ENCODE results near the gene GRM8.

- TF ChIP-seq CTCF (IDR thresholded peaks at IDR 0.05) (no peak), POLR2A (IDR thresholded peaks at IDR 0.05) (no peak)
These were observed 448.1 kb downstream of the GRM8 start for GRCh38 chr7:126804604-126805003.
